Measurements from ENCODE around the gene OBSCN. TPM values are rescaled to one million over a fixed set of nuclear protein-coding genes. Genes with fewer than 3 reads are reported as not detected.

The OBSCN gene
- total RNA-seq, 1 experiment from 2014 or later: 10.5 TPM

DNA sequence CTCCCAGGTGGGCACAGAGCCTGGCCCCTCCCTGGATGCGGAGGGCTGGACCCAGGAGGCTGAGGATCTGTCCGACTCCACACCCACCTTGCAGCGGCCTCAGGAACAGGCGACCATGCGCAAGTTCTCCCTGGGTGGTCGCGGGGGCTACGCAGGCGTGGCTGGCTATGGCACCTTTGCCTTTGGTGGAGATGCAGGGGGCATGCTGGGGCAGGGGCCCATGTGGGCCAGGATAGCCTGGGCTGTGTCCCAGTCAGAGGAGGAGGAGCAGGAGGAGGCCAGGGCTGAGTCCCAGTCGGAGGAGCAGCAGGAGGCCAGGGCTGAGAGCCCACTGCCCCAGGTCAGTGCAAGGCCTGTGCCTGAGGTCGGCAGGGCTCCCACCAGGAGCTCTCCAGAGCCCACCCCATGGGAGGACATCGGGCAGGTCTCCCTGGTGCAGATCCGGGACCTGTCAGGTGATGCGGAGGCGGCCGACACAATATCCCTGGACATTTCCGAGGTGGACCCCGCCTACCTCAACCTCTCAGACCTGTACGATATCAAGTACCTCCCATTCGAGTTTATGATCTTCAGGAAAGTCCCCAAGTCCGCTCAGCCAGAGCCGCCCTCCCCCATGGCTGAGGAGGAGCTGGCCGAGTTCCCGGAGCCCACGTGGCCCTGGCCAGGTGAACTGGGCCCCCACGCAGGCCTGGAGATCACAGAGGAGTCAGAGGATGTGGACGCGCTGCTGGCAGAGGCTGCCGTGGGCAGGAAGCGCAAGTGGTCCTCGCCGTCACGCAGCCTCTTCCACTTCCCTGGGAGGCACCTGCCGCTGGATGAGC, 164.5 kb downstream of the OBSCN start:
- intact Hi-C loops (cut with micrococcal nuclease; ENCODE audit: unreplicated experiment): no loop called here
- ATAC-seq (0 out of 2 replicates have a peak, but pooled peaks have one; percentile 5), DNase-seq (ENCODE audit: low read depth, low spot score) (no peak)
- ChIA-PET CTCF (no interaction called here), POLR2A (no interaction called here)
- in situ Hi-C loops (cut with HindIII; ENCODE audit: low pct_unique_long_range_greater_than_20kb, low sequenced_read_pairs): no loop called here
- Histone ChIP-seq H3K4me3 (ENCODE audit: low read depth in 2 of 2, low read length in 2 of 2) (no peak overlapping the region), H3K27ac (ENCODE audit: low read length) (no peak overlapping the region), H3K4me1 (ENCODE audit: control insufficient read depth, insufficient read depth, low read length) (peaks cover 14% of the 10 kb centered on the region), H3K9me3 (ENCODE audit: control insufficient read depth, insufficient read depth, low read depth, low read length) (no peaks in the 10 kb centered on the region), H3K36me3 (ENCODE audit: control insufficient read depth, insufficient read depth, low read length) (no peaks in the 10 kb centered on the region), H3K27me3 (ENCODE audit: control insufficient read depth, insufficient read depth, low read length) (no peaks in the 10 kb centered on the region)
- no peak for TF ChIP-seq SIN3A (IDR thresholded peaks at IDR 0.05; ENCODE audit: borderline replicate concordance, insufficient read depth, low read depth, low read length)
- BruUV-seq (replicated peaks): no TSS peak

DNA sequence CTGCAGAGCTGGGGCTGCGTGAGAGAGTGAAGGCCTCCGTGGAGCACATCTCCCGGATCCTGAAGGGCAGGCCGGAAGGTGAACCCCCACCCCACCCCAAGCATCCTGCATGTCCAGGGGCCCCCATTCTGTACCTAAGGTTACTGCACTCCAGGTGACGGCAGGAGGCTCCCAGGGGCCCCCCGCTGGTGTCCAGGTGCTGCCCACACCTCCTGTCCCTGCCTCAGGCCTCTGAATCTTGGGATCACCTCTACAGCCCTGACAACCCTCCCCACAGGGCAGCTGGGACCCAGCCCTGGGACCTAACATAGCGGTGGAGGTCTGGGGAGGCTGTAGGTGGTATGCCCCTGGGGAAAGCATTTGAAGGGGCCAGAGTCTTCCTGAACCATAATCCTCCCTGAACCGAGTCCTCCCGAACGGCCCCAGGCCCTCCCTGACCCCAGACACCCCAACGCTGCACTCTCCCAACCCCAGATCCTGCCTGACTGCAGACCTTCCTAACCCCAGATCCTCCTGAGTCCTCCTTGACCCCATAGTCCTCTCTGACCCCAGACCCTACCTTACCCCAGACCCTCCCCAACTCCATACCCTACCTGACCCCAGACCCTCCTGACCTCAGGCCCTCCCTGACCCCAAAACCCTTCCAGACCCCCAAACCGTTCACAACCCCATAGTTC, 165.3 kb downstream of the OBSCN start:
- Histone ChIP-seq H3K9me3 (ENCODE audit: control insufficient read depth, insufficient read depth, low read depth, low read length) (no peaks in the 10 kb centered on the region), H3K4me1 (ENCODE audit: control insufficient read depth, insufficient read depth, low read length) (peaks cover 14% of the 10 kb centered on the region), H3K36me3 (ENCODE audit: control insufficient read depth, insufficient read depth, low read length) (no peaks in the 10 kb centered on the region), H3K27me3 (ENCODE audit: control insufficient read depth, insufficient read depth, low read length) (no peaks in the 10 kb centered on the region), H3K27ac (ENCODE audit: low read length) (no peak overlapping the region), H3K4me3 (ENCODE audit: low read depth in 2 of 2, low read length in 2 of 2) (no peak overlapping the region)
- ATAC-seq (no peak), DNase-seq (ENCODE audit: low read depth, low spot score) (no peak)
- TF ChIP-seq TCF7L2 (IDR thresholded peaks at IDR 0.05; ENCODE audit: low read depth, low read length): no peak
- no peak for TF ChIP-seq SIN3A (IDR thresholded peaks at IDR 0.05; ENCODE audit: borderline replicate concordance, insufficient read depth, low read depth, low read length)
- TF ChIP-seq, protein P1, sequence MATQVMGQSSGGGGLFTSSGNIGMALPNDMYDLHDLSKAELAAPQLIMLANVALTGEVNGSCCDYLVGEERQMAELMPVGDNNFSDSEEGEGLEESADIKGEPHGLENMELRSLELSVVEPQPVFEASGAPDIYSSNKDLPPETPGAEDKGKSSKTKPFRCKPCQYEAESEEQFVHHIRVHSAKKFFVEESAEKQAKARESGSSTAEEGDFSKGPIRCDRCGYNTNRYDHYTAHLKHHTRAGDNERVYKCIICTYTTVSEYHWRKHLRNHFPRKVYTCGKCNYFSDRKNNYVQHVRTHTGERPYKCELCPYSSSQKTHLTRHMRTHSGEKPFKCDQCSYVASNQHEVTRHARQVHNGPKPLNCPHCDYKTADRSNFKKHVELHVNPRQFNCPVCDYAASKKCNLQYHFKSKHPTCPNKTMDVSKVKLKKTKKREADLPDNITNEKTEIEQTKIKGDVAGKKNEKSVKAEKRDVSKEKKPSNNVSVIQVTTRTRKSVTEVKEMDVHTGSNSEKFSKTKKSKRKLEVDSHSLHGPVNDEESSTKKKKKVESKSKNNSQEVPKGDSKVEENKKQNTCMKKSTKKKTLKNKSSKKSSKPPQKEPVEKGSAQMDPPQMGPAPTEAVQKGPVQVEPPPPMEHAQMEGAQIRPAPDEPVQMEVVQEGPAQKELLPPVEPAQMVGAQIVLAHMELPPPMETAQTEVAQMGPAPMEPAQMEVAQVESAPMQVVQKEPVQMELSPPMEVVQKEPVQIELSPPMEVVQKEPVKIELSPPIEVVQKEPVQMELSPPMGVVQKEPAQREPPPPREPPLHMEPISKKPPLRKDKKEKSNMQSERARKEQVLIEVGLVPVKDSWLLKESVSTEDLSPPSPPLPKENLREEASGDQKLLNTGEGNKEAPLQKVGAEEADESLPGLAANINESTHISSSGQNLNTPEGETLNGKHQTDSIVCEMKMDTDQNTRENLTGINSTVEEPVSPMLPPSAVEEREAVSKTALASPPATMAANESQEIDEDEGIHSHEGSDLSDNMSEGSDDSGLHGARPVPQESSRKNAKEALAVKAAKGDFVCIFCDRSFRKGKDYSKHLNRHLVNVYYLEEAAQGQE (IDR thresholded peaks at IDR 0.05; ENCODE audit: insufficient read depth in 1 of 2, low read depth in 2 of 2, low read length in 1 of 2): no peak
- no peak for TF ChIP-seq POLR2AphosphoS5 (IDR thresholded peaks at IDR 0.05; ENCODE audit: low read depth, low read length)
- TF ChIP-seq, protein P2, sequence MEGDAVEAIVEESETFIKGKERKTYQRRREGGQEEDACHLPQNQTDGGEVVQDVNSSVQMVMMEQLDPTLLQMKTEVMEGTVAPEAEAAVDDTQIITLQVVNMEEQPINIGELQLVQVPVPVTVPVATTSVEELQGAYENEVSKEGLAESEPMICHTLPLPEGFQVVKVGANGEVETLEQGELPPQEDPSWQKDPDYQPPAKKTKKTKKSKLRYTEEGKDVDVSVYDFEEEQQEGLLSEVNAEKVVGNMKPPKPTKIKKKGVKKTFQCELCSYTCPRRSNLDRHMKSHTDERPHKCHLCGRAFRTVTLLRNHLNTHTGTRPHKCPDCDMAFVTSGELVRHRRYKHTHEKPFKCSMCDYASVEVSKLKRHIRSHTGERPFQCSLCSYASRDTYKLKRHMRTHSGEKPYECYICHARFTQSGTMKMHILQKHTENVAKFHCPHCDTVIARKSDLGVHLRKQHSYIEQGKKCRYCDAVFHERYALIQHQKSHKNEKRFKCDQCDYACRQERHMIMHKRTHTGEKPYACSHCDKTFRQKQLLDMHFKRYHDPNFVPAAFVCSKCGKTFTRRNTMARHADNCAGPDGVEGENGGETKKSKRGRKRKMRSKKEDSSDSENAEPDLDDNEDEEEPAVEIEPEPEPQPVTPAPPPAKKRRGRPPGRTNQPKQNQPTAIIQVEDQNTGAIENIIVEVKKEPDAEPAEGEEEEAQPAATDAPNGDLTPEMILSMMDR (IDR thresholded peaks at IDR 0.05): no peak
- POLR2A ChIA-PET: no interaction called here
- BruUV-seq (replicated peaks): no TSS peak
- CTCF ChIA-PET: no interaction called here
- in situ Hi-C loops (cut with HindIII; ENCODE audit: low pct_unique_long_range_greater_than_20kb, low sequenced_read_pairs): no loop called here
- intact Hi-C loops (cut with micrococcal nuclease; ENCODE audit: unreplicated experiment): no loop called here
